Smooth muscle cell (in vitro differentiated cells): Measurements from ENCODE around the gene SRA1. TPM values are rescaled to one million over a fixed set of nuclear protein-coding genes. Genes with fewer than 3 reads are reported as not detected.

ENCODE experiments used
- DNase-seq: peaks from one replicate; lab custom pipeline; 2025; ENCODE audit not compliant: unreplicated experiment; lab: John Stamatoyannopoulos, UW
- H2AFZ ChIP-seq: fragments of 200-600 bp; sonication (generic); 2 replicates; pipeline ENCODE4 v1.6.0; 2016; ENCODE audit warnings: antibody characterized with exemption, low read depth, mild to moderate bottlenecking
- H3F3A ChIP-seq: fragments of 200-600 bp; sonication (generic); 2 replicates; pipeline ENCODE4 v1.6.0; 2017; ENCODE audit warnings: antibody characterized with exemption, low read depth
- H3K27ac ChIP-seq: fragments of 200-600 bp; sonication (generic); 2 replicates; pipeline ENCODE4 v1.5.1; 2016; ENCODE audit warnings: low read depth, mild to moderate bottlenecking
- H3K27me3 ChIP-seq: fragments of 200-600 bp; sonication (generic); 2 replicates; pipeline ENCODE4 v1.6.1; 2016; ENCODE audit warnings: low read depth, mild to moderate bottlenecking
- H3K36me3 ChIP-seq: fragments of 200-600 bp; sonication (generic); 2 replicates; pipeline ENCODE4 v1.5.1; 2016; ENCODE audit warnings: low read depth
- H3K4me1 ChIP-seq: fragments of 200-600 bp; sonication (generic); 2 replicates; pipeline ENCODE4 v1.5.1; 2016; ENCODE audit warnings: low read depth
- H3K4me2 ChIP-seq: fragments of 200-600 bp; sonication (generic); 2 replicates; pipeline ENCODE4 v1.6.0; 2016; ENCODE audit warnings: mild to moderate bottlenecking
- H3K4me3 ChIP-seq: fragments of 200-600 bp; sonication (generic); 2 replicates; pipeline ENCODE4 v1.5.1; 2016; ENCODE audit warnings: mild to moderate bottlenecking
- H3K79me2 ChIP-seq: fragments of 200-600 bp; sonication (generic); 2 replicates; pipeline ENCODE4 v1.6.0; 2016; ENCODE audit warnings: low read depth, mild to moderate bottlenecking
- H3K9ac ChIP-seq: fragments of 200-600 bp; sonication (generic); 2 replicates; pipeline ENCODE4 v1.6.0; 2016; ENCODE audit warnings: low read depth
- H3K9me3 ChIP-seq: fragments of 200-600 bp; sonication (generic); replicated peaks from 2 replicates; pipeline ENCODE4 v1.5.1; 2016; ENCODE audit warnings: low read depth
- H4K20me1 ChIP-seq: fragments of 200-600 bp; sonication (generic); 2 replicates; pipeline ENCODE4 v1.6.0; 2016; ENCODE audit warnings: low read depth
- WGBS: methylation state at CpG from one replicate; pipeline ENCODE4 v1.1.7; 2016; ENCODE audit warnings: low lambda C conversion rate; 5-methylcytosine and 5-hydroxymethylcytosine counted together
- polyA plus RNA-seq: library from polyadenylated mRNA; unstranded; fragments of >200 nt; fragmentation: Nextera tagmentation; extraction: Ambion mirVana; gene quantifications from 2 replicates; pipeline ENCODE4 v1.2.1, GENCODE V29; 2016
- total RNA-seq: library from RNA; depleted of rRNA; stranded (reverse); fragments of >200 nt; gene quantifications from 2 replicates; pipeline ENCODE4 v1.2.3, GENCODE V29; 2014
- TF ChIP-seq, protein P1 (sequence below): fragments of 200-600 bp; sonication (generic); IDR thresholded peaks from 2 replicates; pipeline ENCODE4 v1.5.1; 2017; ENCODE audit warnings: borderline replicate concordance, mild to moderate bottlenecking, antibody characterized with exemption; ENCODE audit not compliant: insufficient read depth, poor library complexity, severe bottlenecking

The SRA1 gene
- total and polyA plus RNA-seq, 2 experiments from 2014 or later: 61.4 to 146 TPM

DNA sequence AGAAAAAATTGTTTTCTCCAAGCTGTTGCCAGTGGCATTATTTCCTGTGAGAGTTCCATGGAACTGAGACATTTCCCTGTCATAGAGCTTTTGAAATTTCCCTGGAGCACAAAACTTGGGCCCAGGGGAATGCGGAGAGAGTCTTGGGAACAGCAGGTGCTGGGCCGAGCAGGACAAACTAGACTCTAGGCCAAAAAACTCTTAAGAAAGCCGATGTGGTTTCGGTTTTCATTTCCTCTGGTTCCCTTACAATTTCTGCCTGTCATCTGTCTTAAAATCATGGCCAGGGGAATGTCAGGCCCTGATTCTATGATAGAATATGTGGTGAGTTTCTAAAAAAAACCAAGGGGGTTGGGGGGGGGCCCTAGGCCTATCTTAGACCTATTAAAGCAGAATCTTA, 11.9 kb upstream of the SRA1 start:
- no peak for DNase-seq
- Histone ChIP-seq H3K4me2 (no peak overlapping the region), H3K36me3 (no peaks in the 10 kb centered on the region), H3F3A (no peaks in the 10 kb centered on the region), H3K27ac (no peak overlapping the region), H3K4me3 (no peak overlapping the region), H3K27me3 (no peaks in the 10 kb centered on the region), H3K4me1 (peaks cover 10% of the 10 kb centered on the region), H2AFZ (no peak overlapping the region), H3K9me3 (no peaks in the 10 kb centered on the region), H3K9ac (no peak overlapping the region), H3K79me2 (peaks cover 17% of the 10 kb centered on the region), H4K20me1 (no peaks in the 10 kb centered on the region)
- WGBS: 99% methylated on average over 4 of the region's 4 CpGs
- TF ChIP-seq, protein P1, sequence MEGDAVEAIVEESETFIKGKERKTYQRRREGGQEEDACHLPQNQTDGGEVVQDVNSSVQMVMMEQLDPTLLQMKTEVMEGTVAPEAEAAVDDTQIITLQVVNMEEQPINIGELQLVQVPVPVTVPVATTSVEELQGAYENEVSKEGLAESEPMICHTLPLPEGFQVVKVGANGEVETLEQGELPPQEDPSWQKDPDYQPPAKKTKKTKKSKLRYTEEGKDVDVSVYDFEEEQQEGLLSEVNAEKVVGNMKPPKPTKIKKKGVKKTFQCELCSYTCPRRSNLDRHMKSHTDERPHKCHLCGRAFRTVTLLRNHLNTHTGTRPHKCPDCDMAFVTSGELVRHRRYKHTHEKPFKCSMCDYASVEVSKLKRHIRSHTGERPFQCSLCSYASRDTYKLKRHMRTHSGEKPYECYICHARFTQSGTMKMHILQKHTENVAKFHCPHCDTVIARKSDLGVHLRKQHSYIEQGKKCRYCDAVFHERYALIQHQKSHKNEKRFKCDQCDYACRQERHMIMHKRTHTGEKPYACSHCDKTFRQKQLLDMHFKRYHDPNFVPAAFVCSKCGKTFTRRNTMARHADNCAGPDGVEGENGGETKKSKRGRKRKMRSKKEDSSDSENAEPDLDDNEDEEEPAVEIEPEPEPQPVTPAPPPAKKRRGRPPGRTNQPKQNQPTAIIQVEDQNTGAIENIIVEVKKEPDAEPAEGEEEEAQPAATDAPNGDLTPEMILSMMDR: no peak

DNA sequence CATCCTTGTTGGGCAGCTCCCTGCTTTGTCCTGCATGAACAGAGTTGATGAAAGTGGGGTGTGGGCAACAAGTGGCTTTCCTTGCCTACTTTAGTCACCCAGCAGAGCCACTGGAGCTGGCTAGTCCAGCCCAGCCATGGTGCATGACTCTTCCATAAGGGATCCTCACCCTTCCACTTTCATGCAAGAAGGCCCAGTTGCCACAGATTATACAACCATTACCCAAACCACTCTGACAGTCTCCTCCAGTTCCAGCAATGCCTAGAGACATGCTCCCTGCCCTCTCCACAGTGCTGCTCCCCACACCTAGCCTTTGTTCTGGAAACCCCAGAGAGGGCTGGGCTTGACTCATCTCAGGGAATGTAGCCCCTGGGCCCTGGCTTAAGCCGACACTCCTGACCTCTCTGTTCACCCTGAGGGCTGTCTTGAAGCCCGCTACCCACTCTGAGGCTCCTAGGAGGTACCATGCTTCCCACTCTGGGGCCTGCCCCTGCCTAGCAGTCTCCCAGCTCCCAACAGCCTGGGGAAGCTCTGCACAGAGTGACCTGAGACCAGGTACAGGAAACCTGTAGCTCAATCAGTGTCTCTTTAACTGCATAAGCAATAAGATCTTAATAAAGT, 11.3 kb upstream of the SRA1 start:
- TF ChIP-seq, protein P1: no peak
- Histone ChIP-seq H3K4me1 (peaks cover 12% of the 10 kb centered on the region), H3K4me2 (no peak overlapping the region), H3K9me3 (no peaks in the 10 kb centered on the region), H3K27ac (no peak overlapping the region), H3F3A (no peaks in the 10 kb centered on the region), H2AFZ (no peak overlapping the region), H3K79me2 (peaks cover 19% of the 10 kb centered on the region), H3K4me3 (no peak overlapping the region), H3K9ac (no peak overlapping the region), H4K20me1 (no peaks in the 10 kb centered on the region), H3K27me3 (no peaks in the 10 kb centered on the region), H3K36me3 (no peaks in the 10 kb centered on the region)
- no peak for DNase-seq
- WGBS: 92% methylated on average over 2 of the region's 2 CpGs

DNA sequence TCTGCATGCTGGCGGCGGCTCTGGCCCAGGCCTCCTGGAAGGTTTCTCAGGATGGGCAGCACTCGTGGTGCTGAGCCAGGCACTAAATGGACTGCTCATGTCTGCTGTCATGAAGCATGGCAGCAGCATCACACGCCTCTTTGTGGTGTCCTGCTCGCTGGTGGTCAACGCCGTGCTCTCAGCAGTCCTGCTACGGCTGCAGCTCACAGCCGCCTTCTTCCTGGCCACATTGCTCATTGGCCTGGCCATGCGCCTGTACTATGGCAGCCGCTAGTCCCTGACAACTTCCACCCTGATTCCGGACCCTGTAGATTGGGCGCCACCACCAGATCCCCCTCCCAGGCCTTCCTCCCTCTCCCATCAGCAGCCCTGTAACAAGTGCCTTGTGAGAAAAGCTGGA, 10.6 kb upstream of the SRA1 start:
- WGBS: 98% methylated on average over 13 of the region's 13 CpGs
- no peak overlapping the region for H3K9ac ChIP-seq
- H3K27ac ChIP-seq: no peak overlapping the region

More for the DNA sequence above, 10.6 kb upstream of the SRA1 start:
- peaks cover 25% of the 10 kb centered on the region for H3K79me2 ChIP-seq
- H2AFZ ChIP-seq: no peak overlapping the region
- H3K4me1 ChIP-seq: peaks cover 14% of the 10 kb centered on the region
- H3K4me2 ChIP-seq: no peak overlapping the region
- TF ChIP-seq, protein P1: no peak
- DNase-seq: no peak
- no peaks in the 10 kb centered on the region for H3K27me3 ChIP-seq
- H3K36me3 ChIP-seq: no peaks in the 10 kb centered on the region
- H4K20me1 ChIP-seq: no peaks in the 10 kb centered on the region
- no peaks in the 10 kb centered on the region for H3K9me3 ChIP-seq
- H3F3A ChIP-seq: no peaks in the 10 kb centered on the region
- H3K4me3 ChIP-seq: no peak overlapping the region
